Left lobe of liver (tissue), 2 donors: Measurements from ENCODE around the gene BRPF1. TPM values are rescaled to one million over a fixed set of nuclear protein-coding genes. Genes with fewer than 3 reads are reported as not detected.

Source experiments
- ATAC-seq: fragments of 200-7000 bp; cut with Tn5 transposase; one replicate; pipeline ENCODE4 v1.9.1; 2020; ENCODE audit warnings: mild to moderate bottlenecking, moderate library complexity
- DNase-seq: peaks from one replicate; pipeline ENCODE4 v3.0.0-alpha.2; 2020; ENCODE audit warnings: low spot score
- total RNA-seq: library from RNA; stranded (reverse); gene quantifications from one replicate; pipeline ENCODE4 v1.2.1, GENCODE V29; 2021
- donor health status: DM: no; HTN: no; CAD: no; lungs with moderate emphysema.
- donor health status: DM: no; HTN: yes; CAD: no.

Gene BRPF1
- total RNA-seq, 1 donor from 2014 or later = 5.9 TPM

GRCh38 chr3:9700536-9700935 lies 31.0 kb upstream of the BRPF1 start:
- DNase-seq = no peak
- ATAC-seq = no peak

- DNase-seq (no peak), ATAC-seq (no peak)
Observed at GRCh38 chr3:9701006-9701405, 30.5 kb upstream of the BRPF1 start.

- ATAC-seq (no peak), DNase-seq (no peak)
Observed at GRCh38 chr3:9701711-9702110, 29.8 kb upstream of the BRPF1 start.

- no peak for ATAC-seq
- DNase-seq = no peak
Observed at GRCh38 chr3:9703240-9703639, 28.3 kb upstream of the BRPF1 start.

GRCh38 chr3:9703736-9704346 lies 27.7 kb upstream of the BRPF1 start, which contains the start of gene CPNE9:
Gene CPNE9 (plus strand): TSS chr3:9703833. CDS start chr3:9703997, 164 bp downstream.
- DNase-seq = no peak
- peak; percentile 51 for ATAC-seq

GRCh38 chr3:9704347-9705322 lies 26.9 kb upstream of the BRPF1 start:
- no peak for DNase-seq
- peak; percentile 61 for ATAC-seq

GRCh38 chr3:9710174-9710739 lies 21.3 kb upstream of the BRPF1 start:
- DNase-seq = no peak
- no peak for ATAC-seq

- no peak for DNase-seq
- no peak for ATAC-seq
Observed at GRCh38 chr3:9712415-9712814, 19.1 kb upstream of the BRPF1 start.

GRCh38 chr3:9713142-9713541 lies 18.4 kb upstream of the BRPF1 start:
- ATAC-seq (no peak), DNase-seq (no peak)

GRCh38 chr3:9715136-9715535 lies 16.4 kb upstream of the BRPF1 start:
- no peak for ATAC-seq

GRCh38 chr3:9715764-9716437 lies 15.6 kb upstream of the BRPF1 start:
- peak; percentile 53 for DNase-seq
- ATAC-seq = peak; percentile 98

More at GRCh38 chr3:9715136-9715535, 16.4 kb upstream of the BRPF1 start:
- DNase-seq = no peak

GRCh38 chr3:9716801-9717555 lies 14.6 kb upstream of the BRPF1 start:
- ATAC-seq = no peak
- DNase-seq = no peak

- no peak for DNase-seq
- ATAC-seq = no peak
Observed at GRCh38 chr3:9717563-9717962, 14.0 kb upstream of the BRPF1 start.

GRCh38 chr3:9718118-9718517 lies 13.4 kb upstream of the BRPF1 start:
- DNase-seq = no peak
- no peak for ATAC-seq

- ATAC-seq (no peak), DNase-seq (no peak)
Observed at GRCh38 chr3:9721015-9721699, 10.4 kb upstream of the BRPF1 start.

GRCh38 chr3:9721700-9722060 lies 9.9 kb upstream of the BRPF1 start:
- ATAC-seq (no peak), DNase-seq (no peak)

- DNase-seq = no peak
- no peak for ATAC-seq
Observed at GRCh38 chr3:9725775-9726515, 5.6 kb upstream of the BRPF1 start.

GRCh38 chr3:9727041-9727595 lies 4.4 kb upstream of the BRPF1 start:
- no peak for ATAC-seq
- DNase-seq = no peak

- no peak for ATAC-seq
- DNase-seq = no peak
Observed at GRCh38 chr3:9727743-9728142, 3.8 kb upstream of the BRPF1 start.
